ENCODE results near the gene LINS1. TPM values are rescaled to one million over a fixed set of nuclear protein-coding genes. Genes with fewer than 3 reads are reported as not detected.

LINS1 gene
- 18.7 TPM for total RNA-seq

GRCh38 chr15:100602064-100602822, at the start of gene LINS1, which contains the start of gene ASB7:
Gene LINS1 (minus strand): TSS chr15:100602184. CDS start chr15:100580842, 21,342 bp downstream.
Gene ASB7 (plus strand): TSS chr15:100602589. CDS start chr15:100612217, 9,628 bp downstream.
- peak; percentile 100 for DNase-seq (ENCODE audit: low spot score)

- no peak for DNase-seq (ENCODE audit: low spot score)
These were observed 49.3 kb upstream of the LINS1 start for GRCh38 chr15:100651253-100651652.

- DNase-seq (ENCODE audit: low spot score): no peak
These were observed 48.7 kb upstream of the LINS1 start for GRCh38 chr15:100650685-100651084.

- no peak for DNase-seq (ENCODE audit: low spot score)
These were observed 47.0 kb upstream of the LINS1 start for GRCh38 chr15:100648951-100649350.

GRCh38 chr15:100645671-100646070, 43.7 kb upstream of the LINS1 start:
- no peak for DNase-seq (ENCODE audit: low spot score)

- no peak for DNase-seq (ENCODE audit: low spot score)
These were observed 41.0 kb upstream of the LINS1 start for GRCh38 chr15:100642950-100643338.

- no peak for DNase-seq (ENCODE audit: low spot score)
These were observed 40.4 kb upstream of the LINS1 start for GRCh38 chr15:100642213-100642949.

- DNase-seq (ENCODE audit: low spot score): no peak
These were observed 36.3 kb upstream of the LINS1 start for GRCh38 chr15:100638177-100638730.

GRCh38 chr15:100635406-100636071, 33.6 kb upstream of the LINS1 start:
- no peak for DNase-seq (ENCODE audit: low spot score)

GRCh38 chr15:100633763-100634075, 31.7 kb upstream of the LINS1 start:
- DNase-seq (ENCODE audit: low spot score): no peak

- DNase-seq (ENCODE audit: low spot score): no peak
These were observed 29.8 kb upstream of the LINS1 start for GRCh38 chr15:100631831-100632230.

- no peak for DNase-seq (ENCODE audit: low spot score)
These were observed 26.8 kb upstream of the LINS1 start for GRCh38 chr15:100628746-100629145.

GRCh38 chr15:100627789-100628395, 25.9 kb upstream of the LINS1 start:
- peak; percentile 73 for DNase-seq (ENCODE audit: low spot score)

- DNase-seq (ENCODE audit: low spot score): no peak
These were observed 21.3 kb upstream of the LINS1 start for GRCh38 chr15:100623301-100623700.

GRCh38 chr15:100616700-100617099, 14.7 kb upstream of the LINS1 start:
- DNase-seq (ENCODE audit: low spot score): no peak

GRCh38 chr15:100615801-100616200, 13.8 kb upstream of the LINS1 start:
- no peak for DNase-seq (ENCODE audit: low spot score)

- DNase-seq (ENCODE audit: low spot score): no peak
These were observed 12.9 kb upstream of the LINS1 start for GRCh38 chr15:100614918-100615317.

GRCh38 chr15:100614336-100614735, 12.4 kb upstream of the LINS1 start:
- DNase-seq (ENCODE audit: low spot score): no peak

- DNase-seq (ENCODE audit: low spot score): no peak
These were observed 11.2 kb upstream of the LINS1 start for GRCh38 chr15:100613208-100613607.

- no peak for DNase-seq (ENCODE audit: low spot score)
These were observed 10.6 kb upstream of the LINS1 start for GRCh38 chr15:100612539-100612938.

- DNase-seq (ENCODE audit: low spot score): peak; percentile 48
These were observed 924 bp upstream of the LINS1 start for GRCh38 chr15:100602823-100603393.

All from ureter (tissue), 1 donor.